HepG2 (cell line): Measurements from ENCODE around the gene KRTCAP2. TPM values are rescaled to one million over a fixed set of nuclear protein-coding genes. Genes with fewer than 3 reads are reported as not detected.

ENCODE experiments used
- ATAC-seq: fragments of 200-7000 bp; cut with Tn5 transposase; 3 replicates; pipeline ENCODE4 v1.9.1; 2020; ENCODE audit warnings: mild to moderate bottlenecking, moderate library complexity
- BruUV-seq: library from RNA; stranded (reverse); fragments of 400-500 nt; replicated peaks from 2 replicates; lab custom pipeline; 2021; lab: Mats Ljungman, UMichigan
- CTCF ChIA-PET: fragments of 300-600 bp; formaldehyde crosslinking; extraction: SDS; loops from one replicate; lab custom pipeline; 2021; ENCODE audit warnings: low total read pairs, inconsistent platforms, low intra/inter-chr PET ratio; lab: Yijun Ruan, JAX
- POLR2A ChIA-PET: fragments of 350-600 bp; sonication (Branson Sonifier 250); formaldehyde crosslinking; loops from one replicate; lab custom pipeline; 2020; ENCODE audit warnings: antibody characterized with exemption, inconsistent platforms; lab: Yijun Ruan, JAX
- DNase-seq: peaks from one replicate; pipeline ENCODE4 v3.0.0-alpha.2; 2015; ENCODE audit warnings: low spot score
- FAIRE-seq: peaks from 3 replicates; lab custom pipeline; 2011; peaks lifted over from hg19 to GRCh38; lab: Jason Lieb, UNC
- H2AFZ ChIP-seq: one replicate; pipeline ENCODE4 v1.6.1; 2011; ENCODE audit warnings: low read length, inconsistent platforms
- H3K27ac ChIP-seq: fragments of 300-600 bp; 3 replicates; pipeline ENCODE4 v1.8.0; 2011; ENCODE audit warnings: mixed run types, mild to moderate bottlenecking, mixed read lengths, low read length, inconsistent platforms; ENCODE audit not compliant: insufficient read depth; ENCODE audit errors: extremely low read length
- H3K27me3 ChIP-seq, 2 experiments: fragments of 200-600 bp in 1 of 2; 2 replicates in 1 of 2; 3 replicates in 1 of 2; pipeline versions ENCODE4 v1.6.0 to v1.8.0; 2011; ENCODE audit warnings: low read length in 2 of 2, mild to moderate bottlenecking in 2 of 2, moderate library complexity in 2 of 2, inconsistent platforms in 1 of 2; ENCODE audit not compliant: insufficient read depth in 2 of 2, control insufficient read depth in 1 of 2
- H3K36me3 ChIP-seq, 2 experiments: fragments of 200-600 bp in 1 of 2; replicated peaks in 1 of 2; 2 replicates in 1 of 2; 3 replicates in 1 of 2; pipeline versions ENCODE4 v1.5.1 to v1.8.0; 2011; ENCODE audit warnings: low read length in 2 of 2, inconsistent platforms in 1 of 2; ENCODE audit not compliant: insufficient read depth in 2 of 2, control insufficient read depth in 1 of 2
- H3K4me1 ChIP-seq: 2 replicates; pipeline ENCODE4 v1.5.1; 2012; ENCODE audit warnings: low read length, inconsistent platforms; ENCODE audit not compliant: insufficient read depth
- H3K4me2 ChIP-seq: 2 replicates; pipeline ENCODE4 v1.6.0; 2011; ENCODE audit warnings: low read depth, low read length, inconsistent platforms
- H3K4me3 ChIP-seq, 3 experiments: fragments of 200-600 bp in 1 of 3; sonication (generic), shearing (Covaris generic) in 1 of 3; replicated peaks in 1 of 3; 2 replicates each; pipeline ENCODE4 v1.5.1; 2011 to 2016; ENCODE audit warnings: low read length in 3 of 3, inconsistent platforms in 2 of 3, low read depth in 2 of 3, mild to moderate bottlenecking in 2 of 3, control low read depth in 1 of 3, mixed read lengths in 1 of 3; ENCODE audit not compliant: insufficient read depth in 1 of 3
- H3K79me2 ChIP-seq: one replicate; pipeline ENCODE4 v1.6.1; 2011; ENCODE audit warnings: low read length, inconsistent platforms; ENCODE audit not compliant: insufficient read depth
- H3K9ac ChIP-seq: 2 replicates; pipeline ENCODE4 v1.6.0; 2011; ENCODE audit warnings: mild to moderate bottlenecking, low read depth, low read length, inconsistent platforms; ENCODE audit not compliant: insufficient read depth
- H3K9me3 ChIP-seq: 2 replicates; pipeline ENCODE4 v1.5.1; 2012; ENCODE audit warnings: mild to moderate bottlenecking, low read length
- H4K20me1 ChIP-seq: 2 replicates; pipeline ENCODE4 v1.6.0; 2011; ENCODE audit warnings: inconsistent platforms, mild to moderate bottlenecking, low read length, moderate library complexity; ENCODE audit not compliant: insufficient read depth
- GABPB1 ChIP-seq: IDR thresholded peaks from 2 replicates; pipeline ENCODE4 v1.6.1; 2016; ENCODE audit warnings: mild to moderate bottlenecking, missing genetic modification reagents, moderate library complexity, missing compliant biosample characterization
- HDAC1 ChIP-seq: sonication (generic); formaldehyde crosslinking; IDR thresholded peaks from 2 replicates; pipeline ENCODE4 v1.5.1; 2020; ENCODE audit warnings: mild to moderate bottlenecking, missing genetic modification reagents
- ISL2 ChIP-seq: sonication (generic); formaldehyde crosslinking; IDR thresholded peaks from 2 replicates; pipeline ENCODE4 v1.5.0; 2020; ENCODE audit warnings: missing genetic modification reagents
- KLF6 ChIP-seq: IDR thresholded peaks from 2 replicates; pipeline ENCODE4 v1.8.0; 2016; ENCODE audit warnings: missing biosample characterization, missing genetic modification reagents
- NFKB2 ChIP-seq: sonication (generic); formaldehyde crosslinking; IDR thresholded peaks from 2 replicates; pipeline ENCODE4 v1.4.0; 2020; ENCODE audit warnings: missing genetic modification reagents, borderline replicate concordance
- NR2C2 ChIP-seq: sonication (generic); formaldehyde crosslinking; IDR thresholded peaks from 2 replicates; pipeline ENCODE4 v1.4.0; 2020; ENCODE audit warnings: missing genetic modification reagents, mild to moderate bottlenecking, moderate library complexity, borderline replicate concordance
- ZBTB21 ChIP-seq: sonication (generic); formaldehyde crosslinking; IDR thresholded peaks from 2 replicates; pipeline ENCODE4 v1.4.0; 2020; ENCODE audit warnings: missing genetic modification reagents
- ZNF556 ChIP-seq: sonication (generic); formaldehyde crosslinking; IDR thresholded peaks from 2 replicates; pipeline ENCODE4 v1.4.0; 2020; ENCODE audit warnings: mild to moderate bottlenecking, missing genetic modification reagents, borderline replicate concordance
- ZSCAN21 ChIP-seq: sonication (generic); formaldehyde crosslinking; IDR thresholded peaks from 2 replicates; pipeline ENCODE4 v1.8.0; 2022; ENCODE audit warnings: mild to moderate bottlenecking, missing genetic modification reagents, moderate library complexity, borderline replicate concordance
- ZSCAN31 ChIP-seq: sonication (generic); formaldehyde crosslinking; IDR thresholded peaks from 2 replicates; pipeline ENCODE4 v1.5.0; 2020; ENCODE audit warnings: low read depth, mild to moderate bottlenecking, missing genetic modification reagents
- WGBS: methylation state at CpG from one replicate; pipeline ENCODE4 v1.1.6; 2017; ENCODE audit warnings: low lambda C conversion rate; 5-methylcytosine and 5-hydroxymethylcytosine counted together
- in situ Hi-C: cut with HindIII; loops from 2 replicates; pipeline ENCODE4 v1.10.0; 2017; ENCODE audit warnings: low pct_unique_long_range_greater_than_20kb; ENCODE audit not compliant: extremely low pct_ligation_motif_present
- intact Hi-C: fragments of 100-400 bp; cut with micrococcal nuclease; formaldehyde crosslinking; loops from one replicate; pipeline ENCODE4 v1.10.0; 2022; ENCODE audit not compliant: unreplicated experiment
- polyA plus RNA-seq, 8 experiments: library from polyadenylated mRNA; depleted of rRNA in 3 of 8; stranded (reverse) in 7 of 8; unstranded in 1 of 8; fragments of >200 nt; fragmentation: Illumina TruSeq in 4 of 8; extraction: Trizol in 4 of 8; gene quantifications; 2 replicates each; pipeline versions ENCODE4 v1.2.1 to v1.2.3, GENCODE V29; 2011 to 2016; ENCODE audit warnings: low read depth in 4 of 8, missing spikeins in 1 of 8, mixed read lengths in 1 of 8; ENCODE audit not compliant: insufficient read depth in 1 of 8
- total RNA-seq, 5 experiments: library from RNA; depleted of rRNA; stranded (reverse); fragments of >200 nt; fragmentation: Illumina TruSeq; extraction: Trizol; gene quantifications; 2 replicates each; pipeline ENCODE4 v1.2.3, GENCODE V29; 2016; ENCODE audit warnings: low read depth in 1 of 5
- TF ChIP-seq, protein P1 (sequence below), 2 experiments: sonication (generic) in 1 of 2; formaldehyde crosslinking in 1 of 2; IDR thresholded peaks; 2 replicates each; pipeline versions ENCODE4 v1.6.1 to v1.9.0; 2014 to 2022; ENCODE audit warnings: antibody characterized with exemption in 1 of 2, borderline replicate concordance in 1 of 2, inconsistent platforms in 1 of 2, low read depth in 1 of 2, missing genetic modification reagents in 1 of 2

Gene KRTCAP2
- total and polyA plus RNA-seq, 2 of the 13 experiments (the other 11 are each of a cell fraction or from before 2014, with no cell fraction given): 77.3 to 79.4 TPM

DNA sequence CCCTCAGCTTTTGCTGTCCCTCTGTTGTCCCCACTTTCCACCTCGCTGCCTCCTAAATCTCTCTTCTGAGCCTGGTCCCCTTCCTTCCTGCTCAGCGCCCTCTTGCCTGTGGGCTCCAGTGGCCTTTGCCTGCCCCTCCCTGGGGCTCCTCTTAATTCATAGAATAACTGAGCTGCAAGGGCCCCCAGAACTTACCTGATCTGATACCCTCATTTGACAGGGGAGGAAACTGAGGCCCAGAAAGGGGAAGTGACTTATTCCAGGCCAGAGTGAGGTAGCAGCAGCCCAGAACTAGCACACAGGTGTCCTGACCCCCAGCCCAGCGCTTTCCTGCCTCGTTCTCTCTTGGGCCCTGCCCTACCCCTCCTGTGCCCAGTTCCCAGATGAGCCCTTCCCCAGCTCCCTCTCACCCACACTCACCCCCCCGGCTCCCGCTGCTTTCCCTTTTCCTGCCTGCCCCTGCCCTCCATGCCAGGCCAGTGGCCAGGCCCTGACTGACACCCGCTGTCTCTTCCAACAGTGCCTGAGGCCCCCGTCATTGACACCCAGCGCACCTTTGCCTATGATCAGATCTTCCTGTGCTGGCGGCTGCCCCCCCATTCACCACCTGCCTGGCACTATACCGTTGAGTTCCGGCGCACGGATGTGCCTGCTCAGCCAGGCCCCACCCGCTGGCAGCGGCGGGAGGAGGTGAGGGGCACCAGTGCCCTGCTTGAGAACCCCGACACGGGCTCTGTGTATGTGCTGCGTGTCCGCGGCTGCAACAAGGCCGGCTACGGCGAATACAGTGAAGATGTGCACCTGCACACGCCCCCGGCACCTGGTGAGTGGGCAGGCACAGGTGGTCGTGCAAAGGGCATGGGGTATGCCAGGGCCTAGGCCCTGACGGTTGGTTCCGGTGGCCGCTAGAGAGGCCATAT is 6.3 kb upstream of the KRTCAP2 start (continued):
- TF ChIP-seq NR2C2 (CRISPR knock-in tag) (peak; percentile 8; the same call in 1 of the 2 replicates), HDAC1 (CRISPR knock-in tag) (0 out of 2 replicates have a peak, but pooled peaks have one; percentile 19)

DNA sequence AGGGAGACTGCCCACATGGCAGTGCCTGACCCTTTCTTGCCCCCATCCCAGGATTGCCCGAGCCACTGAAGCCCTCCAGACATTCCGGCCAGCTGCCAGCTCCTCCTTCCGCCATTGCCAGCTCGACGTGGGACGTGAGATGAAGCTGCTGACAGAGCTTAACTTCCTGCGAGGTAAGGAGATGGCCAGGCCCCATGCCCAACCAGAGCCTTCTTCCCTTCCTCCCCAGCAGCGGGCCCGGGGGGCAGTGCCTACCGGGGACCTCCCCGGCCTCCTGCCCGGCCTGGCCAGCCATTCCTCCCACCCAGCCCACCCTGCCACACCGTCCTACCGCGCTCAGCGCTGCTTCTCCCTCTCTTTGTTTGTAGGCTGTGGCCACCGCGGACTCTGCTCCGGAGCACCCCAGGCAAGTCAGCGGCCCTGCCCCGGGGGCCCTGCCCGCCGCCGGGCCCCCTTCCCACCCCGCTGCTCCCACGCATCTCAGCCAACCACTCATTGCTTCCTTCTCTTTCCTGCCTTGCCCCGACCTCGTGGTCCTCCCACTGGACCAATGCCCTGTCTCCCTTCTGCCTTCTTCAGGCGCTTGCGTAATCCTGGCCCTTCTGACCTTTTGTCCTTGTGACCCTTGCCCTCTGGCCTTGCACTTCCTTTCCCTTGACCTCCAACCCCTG is 5.5 kb upstream of the KRTCAP2 start:
- H3K9ac ChIP-seq: peak overlapping the region; percentile 34
- ChIA-PET CTCF (interaction anchor here (1.4 kb wide), 1 partner anchor 15 kb away, joined by 4 read pairs; no protein-coding TSS in a partner anchor), POLR2A (interaction anchor here (0.9 to 1.3 kb wide), 4 partner anchors 15 to 52 kb away, joined by 3 to 5 read pairs (median 4); partner anchors contain the start of gene SLC50A1)
- in situ Hi-C loops (no loop called here), intact Hi-C loops (no loop called here)
- H3K4me3 ChIP-seq: peak overlapping the region; percentile 26 to 69 (median 50); a peak in 5 of 6 replicates
- ATAC-seq (peak; percentile 59), DNase-seq (no peak), FAIRE-seq (no peak)
- peaks cover 2 to 16% of the 10 kb centered on the region in 2 experiments; a peak in 3 of 5 replicates for H3K27me3 ChIP-seq
- H3K4me1 ChIP-seq: peaks cover 40% of the 10 kb centered on the region
- WGBS: 6% methylated on average over 21 of the region's 30 CpGs
- BruUV-seq: no TSS peak
- no peaks in the 10 kb centered on the region for H3K36me3 ChIP-seq
- no peaks in the 10 kb centered on the region for H4K20me1 ChIP-seq
- H3K79me2 ChIP-seq: no peaks in the 10 kb centered on the region
- peak overlapping the region; percentile 27 for H2AFZ ChIP-seq
- H3K4me2 ChIP-seq: peak overlapping the region; percentile 76
- H3K27ac ChIP-seq: no peak overlapping the region
- H3K9me3 ChIP-seq: no peaks in the 10 kb centered on the region
- TF ChIP-seq KLF6 (CRISPR knock-in tag) (no peak), ZSCAN31 (CRISPR knock-in tag) (no peak), ZSCAN21 (CRISPR knock-in tag) (0 out of 2 replicates have a peak, but pooled peaks have one; percentile 8), ISL2 (CRISPR knock-in tag) (0 out of 2 replicates have a peak, but pooled peaks have one; percentile 24), GABPB1 (CRISPR knock-in tag) (peak; percentile 79), ZNF556 (CRISPR knock-in tag) (no peak), ZBTB21 (CRISPR knock-in tag) (no peak), NFKB2 (CRISPR knock-in tag) (peak; percentile 74; the same call in 1 of the 2 replicates)
- TF ChIP-seq, protein P1, sequence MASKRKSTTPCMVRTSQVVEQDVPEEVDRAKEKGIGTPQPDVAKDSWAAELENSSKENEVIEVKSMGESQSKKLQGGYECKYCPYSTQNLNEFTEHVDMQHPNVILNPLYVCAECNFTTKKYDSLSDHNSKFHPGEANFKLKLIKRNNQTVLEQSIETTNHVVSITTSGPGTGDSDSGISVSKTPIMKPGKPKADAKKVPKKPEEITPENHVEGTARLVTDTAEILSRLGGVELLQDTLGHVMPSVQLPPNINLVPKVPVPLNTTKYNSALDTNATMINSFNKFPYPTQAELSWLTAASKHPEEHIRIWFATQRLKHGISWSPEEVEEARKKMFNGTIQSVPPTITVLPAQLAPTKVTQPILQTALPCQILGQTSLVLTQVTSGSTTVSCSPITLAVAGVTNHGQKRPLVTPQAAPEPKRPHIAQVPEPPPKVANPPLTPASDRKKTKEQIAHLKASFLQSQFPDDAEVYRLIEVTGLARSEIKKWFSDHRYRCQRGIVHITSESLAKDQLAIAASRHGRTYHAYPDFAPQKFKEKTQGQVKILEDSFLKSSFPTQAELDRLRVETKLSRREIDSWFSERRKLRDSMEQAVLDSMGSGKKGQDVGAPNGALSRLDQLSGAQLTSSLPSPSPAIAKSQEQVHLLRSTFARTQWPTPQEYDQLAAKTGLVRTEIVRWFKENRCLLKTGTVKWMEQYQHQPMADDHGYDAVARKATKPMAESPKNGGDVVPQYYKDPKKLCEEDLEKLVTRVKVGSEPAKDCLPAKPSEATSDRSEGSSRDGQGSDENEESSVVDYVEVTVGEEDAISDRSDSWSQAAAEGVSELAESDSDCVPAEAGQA (IDR thresholded peaks at IDR 0.05; ENCODE audit: low read depth): no peak
- TF ChIP-seq, protein P1 (CRISPR knock-in tag; IDR thresholded peaks at IDR 0.05; ENCODE audit: borderline replicate concordance): no peak
